HG03159 (cell line): ENCODE measurements around the gene RALBP1.
"Not testable (repeated sequence)": the region's sequence is repeated elsewhere in the genome, so short reads cannot be mapped to it uniquely, and the experiment has no call there.

Source experiments
- ATAC-seq: cut with Tn5 transposase; IDR thresholded peaks from one replicate; pipeline ENCODE4 v1.9.1; 2021; ENCODE audit warnings: mild to moderate bottlenecking, moderate library complexity; ENCODE audit not compliant: unreplicated experiment

RALBP1 gene

DNA sequence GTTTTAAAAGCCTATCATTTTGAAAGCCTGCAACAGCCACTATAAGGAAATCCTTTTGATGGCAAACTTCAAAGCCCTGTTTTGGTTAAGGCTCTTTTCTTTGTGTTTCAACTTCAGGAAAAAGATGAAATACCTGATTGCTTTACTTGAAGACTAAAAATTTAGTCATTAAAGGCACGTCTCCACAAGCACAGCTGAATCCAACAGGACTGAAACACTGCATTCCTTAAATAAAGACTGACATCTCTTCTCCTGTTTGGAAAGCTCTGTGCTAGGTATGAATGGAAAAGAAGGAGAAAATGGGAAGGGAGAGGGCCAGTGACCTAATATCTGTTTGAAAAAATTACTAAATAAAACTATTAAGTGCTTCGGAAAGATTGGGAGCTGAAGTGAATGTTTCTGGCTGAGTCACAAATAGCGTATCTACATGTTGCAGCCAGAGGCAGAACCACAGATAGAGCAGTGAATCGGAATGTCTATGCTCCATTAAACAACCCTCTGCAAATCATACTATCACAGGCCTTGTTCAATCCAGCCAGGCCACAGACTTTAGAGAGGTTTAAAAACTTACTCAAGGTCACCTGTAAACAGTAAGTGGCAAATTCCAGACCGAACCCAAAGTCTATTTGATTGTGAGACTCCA, 21.1 kb upstream of the RALBP1 start:
- ATAC-seq = no peak

DNA sequence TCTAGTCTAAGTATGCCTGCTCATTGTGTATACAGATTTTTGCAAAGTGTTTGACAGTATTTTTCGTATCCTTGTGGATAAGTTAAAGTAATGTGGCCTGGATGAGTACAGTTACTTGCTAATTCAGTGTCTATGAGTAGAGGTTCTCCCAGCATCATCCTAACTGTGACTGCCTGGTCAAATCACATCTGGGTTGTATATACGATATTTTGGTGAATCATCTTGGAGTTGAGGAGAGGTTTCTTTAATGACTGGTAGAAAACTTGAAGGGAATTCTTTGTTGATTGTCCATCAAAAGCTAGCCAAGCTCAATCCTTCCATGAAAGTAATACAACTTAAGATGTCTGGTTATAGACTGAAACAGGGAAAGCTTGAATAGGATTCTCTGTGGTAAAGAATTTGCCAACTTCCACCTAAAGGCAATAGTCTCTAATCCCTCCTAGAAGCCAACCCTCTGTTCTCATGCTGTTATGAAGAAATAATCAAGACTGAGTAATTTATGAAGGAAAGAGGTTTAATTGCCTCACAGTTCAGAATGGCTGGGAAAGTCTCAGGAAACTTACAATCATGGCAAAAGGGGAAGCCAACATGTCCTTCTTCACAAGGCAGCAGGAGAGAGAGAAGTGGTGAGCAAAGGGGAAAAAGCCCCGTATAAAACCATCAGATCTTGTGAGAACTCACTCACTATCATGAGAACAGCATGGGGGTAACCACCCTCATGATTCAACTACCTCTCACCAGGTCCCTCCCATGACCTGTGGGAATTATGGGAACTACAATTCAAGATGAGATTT, 19.4 kb upstream of the RALBP1 start:
- ATAC-seq = no peak

DNA sequence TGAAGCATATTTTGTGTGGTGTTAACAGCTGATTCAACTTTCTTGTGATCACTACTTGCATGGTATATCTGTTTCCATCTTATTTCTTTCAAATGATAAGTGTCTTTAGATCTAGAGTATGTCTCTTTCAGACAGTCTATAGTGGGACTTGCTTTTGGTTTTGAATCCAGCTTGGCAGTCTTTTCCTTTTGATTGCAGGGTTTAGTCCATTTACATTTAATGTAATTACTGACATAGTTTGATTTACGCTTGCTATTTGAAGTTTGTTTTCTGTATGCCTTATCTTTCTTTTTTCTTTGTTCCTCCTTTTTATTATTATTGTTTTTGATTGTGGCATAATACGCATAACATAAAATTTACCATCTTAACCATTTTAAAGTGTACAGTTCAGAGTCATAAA, 9.2 kb upstream of the RALBP1 start:
- ATAC-seq = no peak

DNA sequence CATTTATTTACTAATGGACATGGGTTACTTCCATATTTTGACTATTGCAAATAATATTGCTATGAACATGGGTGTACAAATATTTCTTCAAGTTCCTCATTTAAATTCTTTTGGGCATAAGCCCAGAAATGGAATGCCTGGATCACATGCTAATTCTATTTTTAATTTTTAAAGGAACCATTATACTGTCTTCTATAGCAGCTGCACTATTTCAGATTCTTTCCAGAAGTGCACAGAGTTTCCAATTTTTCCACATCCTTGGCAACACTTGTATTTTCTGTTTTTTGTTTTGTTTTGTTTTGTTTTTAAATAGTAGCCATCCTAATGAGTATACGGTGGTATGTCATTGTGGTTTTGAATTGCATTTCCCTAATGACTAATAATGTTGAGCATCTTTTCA, 8.5 kb upstream of the RALBP1 start:
- no peak for ATAC-seq

DNA sequence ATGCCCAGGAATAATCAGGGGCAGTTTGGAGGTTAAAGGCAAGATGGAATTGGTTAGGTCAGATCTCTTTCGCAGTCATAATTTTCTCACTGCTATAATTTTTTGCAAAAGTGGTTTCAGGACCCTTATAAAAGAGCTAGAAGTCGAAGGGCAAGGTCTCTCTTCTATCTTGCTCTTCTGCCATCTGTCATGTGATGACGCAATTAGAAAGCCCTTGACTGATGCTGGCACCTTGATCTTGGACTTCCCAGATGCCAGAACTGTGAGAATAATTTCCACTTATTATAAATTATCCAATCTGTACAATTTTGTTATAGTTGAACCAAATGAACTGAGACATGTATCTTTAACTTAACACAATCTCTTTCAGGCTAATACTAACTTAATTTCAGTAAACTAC, 6.3 kb upstream of the RALBP1 start:
- no peak for ATAC-seq

DNA sequence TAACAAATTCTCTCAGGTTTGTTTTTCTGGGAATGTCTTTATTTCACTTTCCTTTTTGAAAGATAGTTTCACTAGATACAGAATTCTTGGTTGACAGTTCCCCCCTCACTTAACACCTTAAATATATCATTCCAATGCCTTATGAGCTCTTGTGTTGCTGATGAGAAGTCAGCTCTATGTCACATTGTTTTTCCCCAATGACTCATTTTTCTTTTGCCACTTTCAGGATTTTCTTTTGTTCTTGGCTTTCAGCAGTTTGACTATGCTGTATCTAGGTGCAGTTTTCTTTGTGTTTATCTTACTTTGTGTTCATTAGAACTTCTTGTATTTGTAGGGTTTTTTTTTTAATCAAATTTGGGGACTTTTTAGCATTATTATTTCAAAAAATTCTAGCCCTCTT, 5.6 kb upstream of the RALBP1 start:
- ATAC-seq = no peak

DNA sequence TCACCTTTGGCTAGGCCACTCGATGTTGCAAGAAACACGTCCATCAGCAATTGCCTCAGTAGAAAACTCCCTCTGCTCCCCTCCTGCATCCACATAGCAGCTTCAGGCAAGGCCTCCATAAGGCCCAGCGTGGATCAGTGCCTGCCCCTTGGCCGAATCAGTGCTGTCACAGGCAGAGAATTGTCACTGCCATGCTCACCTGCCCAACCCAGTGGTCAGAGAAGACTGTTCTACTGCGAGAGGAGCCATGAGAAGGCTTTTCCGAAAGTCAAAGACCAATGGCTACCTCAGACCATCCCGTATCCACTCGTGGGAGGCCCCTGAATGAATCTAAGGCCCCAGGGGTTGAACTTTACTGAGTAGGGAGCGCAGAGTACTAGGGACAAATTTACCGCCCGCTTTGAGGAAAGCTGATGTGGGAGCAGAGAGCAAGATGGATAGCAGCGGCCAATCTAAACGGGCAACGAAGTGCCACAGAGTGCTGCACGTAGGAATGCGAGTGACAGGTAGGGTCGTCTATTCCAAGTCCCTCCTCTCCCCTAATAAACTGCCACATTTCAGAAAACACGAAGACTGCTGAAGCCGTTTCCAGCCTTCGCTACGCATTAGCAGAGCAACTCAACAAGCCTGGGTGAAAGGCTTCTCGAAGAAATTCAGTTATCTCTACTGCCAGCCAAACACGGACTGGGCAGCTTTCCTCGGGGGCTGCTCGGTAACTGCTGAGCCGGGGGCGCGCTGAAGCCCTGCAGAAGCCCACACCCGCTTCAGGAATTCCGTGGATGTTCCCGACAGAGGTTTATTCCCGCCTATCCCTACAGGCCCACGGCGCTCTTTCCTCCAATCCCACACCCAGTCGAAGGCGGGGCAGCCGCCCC, 968 bp upstream of the RALBP1 start:
- no peak for ATAC-seq

DNA sequence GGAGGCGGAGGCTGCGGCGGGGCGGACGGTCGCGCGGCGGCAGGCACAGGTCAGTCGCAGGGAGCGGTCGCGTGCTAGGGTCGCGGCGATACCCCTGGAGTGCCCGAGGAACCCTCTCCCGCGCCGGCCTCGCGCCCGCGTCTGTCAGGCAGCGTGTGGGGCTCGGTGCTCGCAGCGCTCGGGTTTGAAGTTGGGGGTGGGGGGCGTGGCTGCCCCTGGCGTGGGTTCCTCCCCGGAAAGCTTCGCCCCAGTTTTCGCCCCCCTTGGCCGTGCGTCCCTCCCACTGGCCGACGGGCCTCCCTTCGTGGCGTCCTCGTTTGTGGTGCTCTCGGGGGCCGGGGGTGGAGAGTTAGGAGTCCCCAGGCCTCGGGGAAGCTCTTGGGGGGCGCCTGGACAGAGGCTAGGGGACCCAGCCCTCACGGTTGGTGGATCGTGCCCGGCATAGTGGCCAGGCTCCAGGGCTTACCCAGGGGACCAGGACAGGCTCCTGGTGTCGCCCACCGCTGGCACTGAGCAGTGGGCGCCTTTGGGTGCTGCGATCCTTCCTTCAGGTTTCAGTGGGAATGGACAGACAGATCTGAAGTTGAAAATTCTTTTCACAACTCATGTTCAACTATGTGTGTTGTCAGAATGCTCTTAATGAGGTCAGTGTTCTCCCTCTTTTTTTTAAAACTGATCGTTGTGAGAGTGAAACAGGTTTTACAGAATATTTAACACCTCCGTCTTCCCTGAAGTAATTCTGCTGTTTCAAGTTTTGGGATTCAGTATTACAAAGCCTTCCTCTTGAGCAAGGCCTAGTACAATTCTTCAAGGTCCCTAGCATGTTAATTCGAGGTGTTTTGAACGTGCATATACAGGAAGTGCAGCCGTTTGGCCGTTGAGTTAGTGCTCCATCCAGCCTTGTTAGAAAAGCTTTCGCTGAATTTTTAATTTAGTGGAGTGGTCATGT, 604 bp downstream of the RALBP1 start:
- no peak for ATAC-seq

DNA sequence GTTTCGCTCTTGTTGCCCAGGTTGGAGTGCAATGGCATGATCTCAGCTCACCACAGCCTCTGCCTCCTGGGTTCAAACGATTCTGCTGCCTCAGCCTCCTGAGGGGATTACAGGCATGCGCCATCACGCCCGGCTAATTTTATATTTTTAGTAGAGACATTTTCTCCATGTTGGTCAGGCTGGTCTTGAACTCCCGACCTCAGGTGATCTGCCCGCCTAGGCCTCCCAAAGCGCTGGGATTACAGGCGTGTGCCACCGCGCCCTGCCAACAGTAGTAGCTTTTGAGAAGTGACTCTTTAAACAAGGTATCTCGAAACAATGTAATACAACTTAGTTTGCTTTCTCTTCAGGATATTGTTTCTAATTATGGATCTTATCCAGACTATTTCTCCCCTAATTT, 1.6 kb downstream of the RALBP1 start:
- not testable (repeated sequence) for ATAC-seq

DNA sequence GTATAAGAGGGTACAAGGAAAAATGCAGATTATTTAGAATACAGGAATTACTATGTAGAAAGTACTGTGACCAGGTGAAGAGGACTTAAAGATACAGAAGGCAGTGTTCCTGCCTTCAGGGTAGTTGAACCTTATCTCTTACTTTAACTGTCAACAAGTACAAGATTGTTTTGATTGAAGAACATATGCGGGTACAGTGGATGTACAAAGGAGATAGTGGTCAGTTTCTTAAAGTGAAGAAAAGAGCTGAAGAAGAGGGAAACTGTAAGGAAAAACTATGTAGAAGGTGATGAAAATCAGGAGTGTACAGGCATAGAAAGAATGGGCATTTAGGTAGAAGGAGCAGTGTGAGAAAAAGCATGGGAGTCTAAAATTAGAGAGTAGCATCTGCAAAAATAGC, 2.2 kb downstream of the RALBP1 start:
- no peak for ATAC-seq

DNA sequence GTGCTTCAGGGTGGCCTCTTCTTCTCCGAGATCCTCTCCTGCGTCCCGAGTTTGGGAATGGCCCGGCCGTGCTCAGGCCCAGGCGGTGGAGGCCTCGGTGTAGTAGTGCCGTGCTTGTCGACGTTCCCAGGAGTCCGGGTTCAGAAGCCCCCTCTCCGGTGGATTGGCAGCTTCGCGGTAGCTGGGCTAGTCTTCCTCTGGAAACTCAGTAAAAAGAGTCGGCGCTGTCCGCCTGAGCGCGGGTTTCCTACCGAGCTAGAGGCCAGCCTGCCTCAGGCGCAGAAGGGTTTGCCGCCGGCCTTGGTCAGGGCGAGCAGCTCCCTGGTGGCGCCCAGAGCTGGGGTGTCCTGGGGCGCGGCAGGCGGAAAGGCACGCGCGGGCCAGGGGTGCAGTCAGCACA, 3.2 kb downstream of the RALBP1 start:
- ATAC-seq = no peak

DNA sequence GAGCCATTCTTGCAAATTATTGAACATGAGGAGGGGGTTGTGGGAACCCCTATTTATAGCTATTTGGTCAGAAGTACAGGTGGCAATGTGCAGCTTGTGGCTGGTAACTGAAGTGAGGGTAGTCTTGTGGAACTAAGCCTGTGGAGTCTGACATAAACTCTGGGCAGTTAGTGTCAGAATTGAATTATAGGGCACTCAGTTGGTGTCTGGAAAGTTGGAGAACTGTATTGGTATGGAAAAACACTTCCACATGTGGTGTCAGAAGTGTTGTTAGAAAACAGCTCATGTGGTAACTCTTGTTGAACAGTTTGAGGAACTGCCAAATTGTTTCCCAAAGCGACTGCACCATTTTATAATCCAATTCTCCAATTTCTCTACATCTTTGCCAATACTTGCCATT, 7.5 kb downstream of the RALBP1 start:
- ATAC-seq = no peak

DNA sequence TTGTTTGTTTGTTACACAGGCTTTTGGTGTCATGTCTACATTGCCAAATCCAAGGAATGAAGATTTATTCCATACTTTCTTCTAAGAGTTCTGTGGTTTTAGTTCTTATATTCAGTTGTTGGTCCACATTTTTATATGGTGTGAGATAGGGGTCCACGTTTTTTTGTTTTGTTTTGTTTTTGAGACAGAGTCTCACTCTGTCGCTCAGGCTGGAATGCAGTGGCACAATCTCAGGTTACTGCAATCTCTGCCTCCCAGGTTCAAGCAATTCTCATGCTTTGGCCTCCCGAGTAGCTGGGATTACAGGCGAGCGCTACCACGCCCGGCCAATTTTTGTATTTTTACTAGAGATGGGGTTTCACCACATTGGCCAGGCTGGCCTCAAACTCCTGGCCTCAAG, 8.2 kb downstream of the RALBP1 start:
- ATAC-seq = no peak

DNA sequence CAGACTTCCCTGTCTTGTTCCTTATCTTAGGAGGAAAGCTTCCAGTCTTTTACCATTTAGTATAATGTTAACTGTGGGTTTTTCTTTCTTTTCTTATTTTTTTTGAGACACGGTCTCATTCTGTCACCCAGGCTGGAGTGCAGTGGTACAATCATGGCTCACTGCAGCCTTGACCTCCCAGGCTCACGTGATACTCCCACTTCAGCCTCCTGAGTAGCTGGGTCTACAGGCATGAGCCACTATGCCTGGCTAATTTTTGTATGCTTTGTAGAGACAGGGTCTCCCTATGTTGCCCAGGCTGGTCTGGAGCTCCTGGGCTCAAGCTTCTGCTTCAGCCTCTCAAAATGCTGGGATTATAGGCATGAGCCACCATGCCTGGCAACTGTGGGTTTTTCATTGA, 9.5 kb downstream of the RALBP1 start:
- not testable (repeated sequence) for ATAC-seq

DNA sequence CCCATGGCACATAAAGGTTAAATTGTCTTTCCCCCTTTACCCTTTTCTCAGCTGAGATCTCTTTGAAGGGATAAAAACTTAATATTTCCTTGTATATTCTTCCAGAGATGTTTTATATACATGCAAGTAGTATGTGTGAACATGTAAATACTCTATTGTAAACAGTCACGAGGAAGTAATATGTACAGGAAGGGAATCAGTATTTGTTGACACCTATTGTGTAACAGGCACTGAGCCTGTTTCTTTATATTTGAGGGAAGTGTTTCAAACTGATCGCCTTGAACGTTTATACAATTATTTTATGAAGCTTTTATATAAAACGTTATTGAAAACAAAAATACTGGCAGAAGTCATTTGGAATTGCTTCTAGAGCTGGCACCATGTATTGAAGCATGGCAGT, 13.2 kb downstream of the RALBP1 start:
- no peak for ATAC-seq

DNA sequence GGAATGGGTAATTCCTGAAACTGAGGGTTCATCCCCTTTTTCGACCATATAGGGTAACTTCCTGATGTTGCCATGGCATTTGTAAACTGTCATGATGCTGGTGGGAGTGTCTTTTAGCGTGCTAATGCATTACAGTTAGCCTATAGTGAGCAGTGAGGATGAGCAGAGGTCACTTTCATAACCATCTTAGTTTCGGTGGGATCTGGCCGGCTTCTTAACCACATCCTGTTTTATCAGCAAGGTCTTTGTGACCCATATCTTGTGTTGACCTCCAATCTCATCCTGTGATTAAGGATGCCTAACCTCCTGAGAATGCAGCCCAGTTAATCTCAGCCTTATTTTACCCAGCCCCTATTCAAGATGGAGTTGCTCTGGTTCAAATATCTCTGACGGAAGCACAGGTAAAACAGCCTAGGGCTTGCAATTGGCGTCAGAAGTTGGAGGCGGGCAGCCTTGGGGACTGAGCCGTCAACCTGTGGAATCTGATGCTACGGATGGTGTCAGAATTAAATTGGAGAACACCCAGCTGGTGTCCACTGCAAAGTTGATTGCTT, 19.5 kb downstream of the RALBP1 start:
- ATAC-seq = peak; percentile 96

DNA sequence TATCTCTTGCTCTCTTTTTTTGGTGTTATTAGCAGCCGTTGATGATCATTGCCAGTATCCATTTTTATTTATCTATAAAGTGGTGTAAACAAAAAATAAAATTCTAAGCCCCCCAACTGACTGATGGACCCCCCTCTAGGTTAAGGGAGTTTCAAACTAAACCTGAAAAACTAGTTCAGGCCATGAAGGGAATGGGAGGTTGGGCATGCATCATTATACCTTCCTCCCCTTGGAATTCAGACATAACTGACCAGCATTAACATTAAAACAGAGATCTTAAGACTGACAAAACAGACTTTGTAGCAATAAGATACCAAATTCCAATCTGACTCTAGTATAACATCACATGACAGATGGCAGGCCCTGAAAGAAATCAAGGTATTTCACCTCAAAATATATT, 20.2 kb downstream of the RALBP1 start:
- ATAC-seq = no peak

DNA sequence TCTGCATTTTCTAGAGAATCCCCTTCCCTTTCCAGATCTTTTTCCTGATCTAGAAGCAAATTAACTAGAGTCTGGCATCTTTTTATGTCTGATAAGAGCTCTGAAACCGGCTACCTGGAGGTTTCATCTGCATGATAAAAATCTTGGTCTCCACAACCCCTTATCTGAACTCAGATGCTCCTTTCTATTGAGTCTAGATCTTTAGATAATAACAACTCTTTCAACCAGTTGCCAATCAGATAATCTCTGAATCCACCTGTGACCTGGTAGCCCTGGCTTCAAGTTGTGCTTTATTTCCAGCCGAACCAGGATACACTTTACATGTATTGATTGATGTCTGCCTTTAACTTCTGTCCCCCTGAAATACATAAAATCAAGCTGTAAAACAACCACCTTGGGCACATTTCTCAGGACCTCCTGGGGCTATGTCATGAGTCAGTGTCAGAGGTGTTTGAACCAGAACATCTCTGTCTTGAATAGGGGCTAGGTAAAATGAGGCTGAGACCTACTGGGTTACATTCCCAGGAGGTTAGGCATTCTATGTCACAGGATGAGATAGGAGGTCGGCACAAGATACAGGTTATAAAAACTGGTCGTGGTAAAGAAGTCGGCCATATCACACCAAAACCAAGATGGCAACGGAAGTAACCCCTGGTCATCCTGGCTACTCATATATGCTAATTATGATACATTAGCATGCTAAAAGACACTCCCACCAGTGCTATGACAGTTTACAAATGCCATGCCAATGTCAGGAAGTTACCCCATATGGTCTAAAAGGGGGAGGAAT, 20.8 kb downstream of the RALBP1 start:
- no peak for ATAC-seq

DNA sequence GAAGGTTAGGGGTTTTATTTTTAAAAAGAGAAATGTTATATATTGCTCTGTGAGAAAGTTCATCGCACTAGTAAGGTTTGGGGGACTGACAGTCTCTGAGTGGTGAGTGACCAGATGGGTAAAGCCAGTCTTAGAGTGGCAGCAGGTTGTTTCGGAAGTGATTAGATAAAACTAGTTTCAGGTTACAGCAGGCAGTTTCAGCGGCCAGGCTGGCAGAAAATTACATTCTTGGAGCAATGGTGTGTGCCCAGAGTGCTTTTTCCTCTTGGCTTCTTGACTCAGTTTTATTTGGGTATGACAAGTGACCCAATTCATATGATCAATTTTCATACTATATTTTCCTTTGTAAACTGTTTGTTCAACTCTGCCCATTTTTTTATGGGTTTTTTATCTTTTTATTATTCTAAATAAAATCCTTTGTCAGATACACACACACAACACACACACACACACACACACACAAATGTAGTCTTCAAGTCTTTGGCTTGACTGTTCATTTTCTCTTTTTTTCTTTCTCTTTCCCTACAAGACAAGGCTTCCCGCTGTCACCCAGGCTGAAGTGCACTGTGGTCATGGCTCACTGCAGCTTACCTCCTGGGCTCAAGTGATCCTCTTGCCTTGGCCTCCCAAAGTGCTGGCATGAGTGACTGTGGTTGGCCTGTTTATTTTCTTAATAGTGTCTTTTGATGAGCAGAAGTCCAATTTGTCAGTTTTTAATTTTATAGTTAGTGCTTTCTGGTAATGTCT, 30.9 kb downstream of the RALBP1 start:
- ATAC-seq = no peak
